Breast epithelium (tissue), 3 donors: ENCODE measurements around the gene ARHGAP15.
A peak's percentile ranks its signal among the peaks of the same experiment; 100 is the strongest.

Experiments used
- POLR2A ChIP-seq: fragments of 450-650 bp; IDR thresholded peaks from one replicate; pipeline ENCODE4 v1.6.1; 2016; ENCODE audit warnings: antibody characterized with exemption, mild to moderate bottlenecking, moderate library complexity
- POLR2AphosphoS5 ChIP-seq, 3 donors: sonication (generic); formaldehyde crosslinking; IDR thresholded peaks; one replicate each; pipeline ENCODE4 v1.6.1; 2017; ENCODE audit warnings: antibody characterized with exemption in 3 of 3
- TF ChIP-seq, protein P1 (sequence below), 3 donors: fragments of 450-650 bp; IDR thresholded peaks; one replicate each; pipeline ENCODE4 v1.5.1; 2016 to 2017; ENCODE audit warnings: antibody characterized with exemption in 3 of 3, mild to moderate bottlenecking in 3 of 3, moderate library complexity in 3 of 3

DNA sequence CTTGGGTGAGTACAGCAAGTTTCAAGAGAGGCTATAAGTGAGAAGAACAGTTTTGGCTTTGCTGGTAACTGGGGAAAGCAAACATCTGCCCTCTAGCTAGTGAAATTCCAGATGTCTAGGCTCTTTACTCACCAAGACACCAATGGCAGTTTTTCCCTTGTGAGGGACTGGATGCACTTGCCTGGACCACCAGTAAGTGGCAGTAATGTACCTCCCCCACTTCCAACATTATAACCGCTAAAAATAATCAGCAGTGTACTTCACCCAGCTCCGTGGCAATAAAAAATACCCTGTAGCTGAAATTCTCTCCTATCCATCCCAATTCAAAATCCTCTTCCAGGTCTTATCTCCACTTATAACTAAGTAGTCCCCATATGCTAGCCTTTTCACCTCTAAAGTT lies 383.9 kb downstream of the ARHGAP15 start:
- TF ChIP-seq, protein P1, sequence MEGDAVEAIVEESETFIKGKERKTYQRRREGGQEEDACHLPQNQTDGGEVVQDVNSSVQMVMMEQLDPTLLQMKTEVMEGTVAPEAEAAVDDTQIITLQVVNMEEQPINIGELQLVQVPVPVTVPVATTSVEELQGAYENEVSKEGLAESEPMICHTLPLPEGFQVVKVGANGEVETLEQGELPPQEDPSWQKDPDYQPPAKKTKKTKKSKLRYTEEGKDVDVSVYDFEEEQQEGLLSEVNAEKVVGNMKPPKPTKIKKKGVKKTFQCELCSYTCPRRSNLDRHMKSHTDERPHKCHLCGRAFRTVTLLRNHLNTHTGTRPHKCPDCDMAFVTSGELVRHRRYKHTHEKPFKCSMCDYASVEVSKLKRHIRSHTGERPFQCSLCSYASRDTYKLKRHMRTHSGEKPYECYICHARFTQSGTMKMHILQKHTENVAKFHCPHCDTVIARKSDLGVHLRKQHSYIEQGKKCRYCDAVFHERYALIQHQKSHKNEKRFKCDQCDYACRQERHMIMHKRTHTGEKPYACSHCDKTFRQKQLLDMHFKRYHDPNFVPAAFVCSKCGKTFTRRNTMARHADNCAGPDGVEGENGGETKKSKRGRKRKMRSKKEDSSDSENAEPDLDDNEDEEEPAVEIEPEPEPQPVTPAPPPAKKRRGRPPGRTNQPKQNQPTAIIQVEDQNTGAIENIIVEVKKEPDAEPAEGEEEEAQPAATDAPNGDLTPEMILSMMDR (IDR thresholded peaks at IDR 0.05), result peak in 2 of 3 donors; percentile 34 to 61
- no peak for TF ChIP-seq POLR2AphosphoS5 (IDR thresholded peaks at IDR 0.05)
- no peak for TF ChIP-seq POLR2A
